A673 (cell line): ENCODE measurements around the gene GUCA2A.

ENCODE experiments used
- CTCF ChIP-seq: fragments of 300-800, 200-600 bp; sonication (generic); conservative IDR thresholded peaks from 2 replicates; pipeline ENCODE4 v1.5.1; 2017; ENCODE audit warnings: low read depth, mild to moderate bottlenecking, antibody characterized with exemption, low read length, moderate library complexity, mixed read lengths
- EZH2 ChIP-seq: fragments of 200-600 bp; sonication (generic); IDR thresholded peaks from 2 replicates; pipeline ENCODE4 v1.6.1; 2017; ENCODE audit warnings: borderline replicate concordance, low read depth, mild to moderate bottlenecking, mixed read lengths, antibody characterized with exemption, low read length; ENCODE audit not compliant: poor library complexity, severe bottlenecking

GRCh38 chr1:42179275-42179674 lies 14.7 kb upstream of the GUCA2A start:
- TF ChIP-seq CTCF: no peak
- TF ChIP-seq EZH2: no peak
